Liver (tissue), 9 donors: ENCODE data around the gene ATP6V1G1. TPM values are rescaled to one million over a fixed set of nuclear protein-coding genes. Genes with fewer than 3 reads are reported as not detected.
"Not testable (repeated sequence)": the region's sequence is repeated elsewhere in the genome, so short reads cannot be mapped to it uniquely, and the experiment has no call there.

Experiments used
- DNase-seq: peaks from one replicate; pipeline ENCODE4 v3.0.0-alpha.2; 2017; ENCODE audit warnings: low spot score
- H3K27ac ChIP-seq, 2 donors: one replicate each; pipeline ENCODE4 v1.7.0; 2013; ENCODE audit warnings: inconsistent platforms in 2 of 2, low read length in 2 of 2, control low read depth in 1 of 2, low read depth in 1 of 2, mild to moderate bottlenecking in 1 of 2
- H3K27me3 ChIP-seq, 4 donors: one replicate each; pipeline versions ENCODE4 v1.6.1 to v1.7.0; 2013; ENCODE audit warnings: low read length in 3 of 4, inconsistent platforms in 1 of 4, mild to moderate bottlenecking in 1 of 4, moderate library complexity in 1 of 4; ENCODE audit not compliant: control insufficient read depth in 4 of 4, insufficient read depth in 4 of 4
- H3K36me3 ChIP-seq, 4 donors: one replicate each; pipeline versions ENCODE4 v1.6.1 to v1.7.0; 2013; ENCODE audit warnings: low read length in 3 of 4, mild to moderate bottlenecking in 3 of 4, low read depth in 1 of 4, moderate library complexity in 1 of 4; ENCODE audit not compliant: control insufficient read depth in 4 of 4, insufficient read depth in 3 of 4
- H3K4me1 ChIP-seq, 4 donors: one replicate each; pipeline versions ENCODE4 v1.6.1 to v1.7.0; 2013; ENCODE audit warnings: low read length in 3 of 4, mild to moderate bottlenecking in 3 of 4, moderate library complexity in 1 of 4; ENCODE audit not compliant: control insufficient read depth in 4 of 4, insufficient read depth in 4 of 4
- H3K4me3 ChIP-seq, 3 donors: one replicate each; pipeline versions ENCODE4 v1.6.1 to v1.7.0; 2013; ENCODE audit warnings: low read length in 3 of 3, control low read depth in 1 of 3, low read depth in 1 of 3, mild to moderate bottlenecking in 1 of 3
- H3K9ac ChIP-seq, 2 donors: one replicate each; pipeline ENCODE4 v1.7.0; 2013; ENCODE audit warnings: low read length in 2 of 2, mild to moderate bottlenecking in 2 of 2, moderate library complexity in 2 of 2, control low read depth in 1 of 2, low read depth in 1 of 2
- H3K9me3 ChIP-seq, 4 donors: one replicate each; pipeline versions ENCODE4 v1.6.1 to v1.7.0; 2013; ENCODE audit warnings: low read length in 3 of 4; ENCODE audit not compliant: control insufficient read depth in 4 of 4
- EGR1 ChIP-seq, 2 donors: IDR thresholded peaks; 2 replicates each; pipeline ENCODE4 v1.6.1; 2016 to 2018; ENCODE audit warnings: antibody characterized with exemption in 2 of 2, low read depth in 2 of 2
- GABPA ChIP-seq, 2 donors: IDR thresholded peaks in 1 of 2; conservative IDR thresholded peaks in 1 of 2; 2 replicates each; pipeline ENCODE4 v1.6.1; 2016; ENCODE audit warnings: antibody characterized with exemption in 2 of 2, mild to moderate bottlenecking in 1 of 2, moderate library complexity in 1 of 2
- HNF4A ChIP-seq, 2 donors: conservative IDR thresholded peaks; 2 replicates each; pipeline ENCODE4 v1.6.1; 2016; ENCODE audit warnings: antibody characterized with exemption in 2 of 2, mild to moderate bottlenecking in 2 of 2
- JUND ChIP-seq, 2 donors: IDR thresholded peaks; 2 replicates each; pipeline ENCODE4 v1.6.1; 2016; ENCODE audit warnings: antibody characterized with exemption in 2 of 2
- MAX ChIP-seq: IDR thresholded peaks from 2 replicates; pipeline ENCODE4 v1.6.1; 2016; ENCODE audit warnings: antibody characterized with exemption
- NR2F2 ChIP-seq: IDR thresholded peaks from 2 replicates; pipeline ENCODE4 v1.6.1; 2016; ENCODE audit warnings: antibody characterized with exemption
- YY1 ChIP-seq: IDR thresholded peaks from 2 replicates; pipeline ENCODE4 v1.6.1; 2016; ENCODE audit warnings: antibody characterized with exemption, mild to moderate bottlenecking
- ZBTB33 ChIP-seq: IDR thresholded peaks from 2 replicates; pipeline ENCODE4 v1.6.1; 2016; ENCODE audit warnings: antibody characterized with exemption
- WGBS: extraction: QIAGEN DNeasy Blood & Tissue Kit; methylation state at CpG from one replicate; pipeline ENCODE4 v1.1.7; 2013; 5-methylcytosine and 5-hydroxymethylcytosine counted together
- polyA plus RNA-seq, 2 donors: library from polyadenylated mRNA; stranded (reverse) in 1 of 2; unstranded in 1 of 2; fragments of 200-250 nt in 1 of 2; fragments of >200 nt in 1 of 2; fragmentation: Nextera tagmentation in 1 of 2; extraction: Ambion mirVana in 1 of 2; gene quantifications; one replicate each; pipeline versions ENCODE4 v1.2.1 to v1.2.3, GENCODE V29; 2013 to 2015
- total RNA-seq, 2 donors: library from RNA; depleted of rRNA; stranded (reverse); fragments of >200 nt; gene quantifications; one replicate each; pipeline ENCODE4 v1.2.3, GENCODE V29; 2014
- TF ChIP-seq, protein P1 (sequence below): IDR thresholded peaks from 2 replicates; pipeline ENCODE4 v1.6.1; 2016; ENCODE audit warnings: antibody characterized with exemption, mild to moderate bottlenecking
- TF ChIP-seq, protein P2 (sequence below): IDR thresholded peaks from 2 replicates; pipeline ENCODE4 v1.6.1; 2016; ENCODE audit warnings: antibody characterized with exemption
- donor health status: healthy.
- donor health status: healthy.
- donor health status: healthy.
- donor health status: healthy.
- donor health status: healthy.

Gene ATP6V1G1
- total and polyA plus RNA-seq, 4 donors: 41.4 to 152 (median 75.7) TPM

DNA sequence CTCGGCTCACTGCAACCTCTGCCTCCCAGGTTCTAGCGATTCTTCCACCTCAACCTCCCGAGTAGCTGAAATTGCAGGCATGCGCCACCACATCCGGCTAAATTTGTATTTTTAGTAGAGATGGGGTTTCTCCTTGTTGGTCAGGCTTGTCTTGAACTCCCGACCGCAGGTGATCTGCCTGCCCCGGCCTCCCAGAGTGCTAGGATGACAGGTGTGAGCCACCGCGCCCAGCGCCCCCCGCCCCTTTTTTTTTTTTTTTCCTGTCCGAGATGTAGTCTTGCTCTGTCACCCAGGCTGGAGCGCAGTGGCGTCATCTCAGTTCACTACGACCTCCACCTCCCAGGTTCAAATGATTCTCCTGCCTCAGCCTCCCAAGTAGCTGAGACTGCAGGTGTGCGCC is 6.6 kb downstream of the ATP6V1G1 start:
- H3K36me3 ChIP-seq: peaks cover 19 to 41% (median 29%) of the 10 kb centered on the region in 4 donors
- H3K9ac ChIP-seq: no peak overlapping the region
- H3K4me3 ChIP-seq: no peak overlapping the region
- H3K9me3 ChIP-seq: no peaks in the 10 kb centered on the region
- no peaks in the 10 kb centered on the region for H3K27me3 ChIP-seq
- DNase-seq: no peak
- 98% methylated on average over 17 of the region's 17 CpGs for WGBS
- no peak overlapping the region for H3K27ac ChIP-seq
- TF ChIP-seq YY1: no peak
- no peak for TF ChIP-seq HNF4A (conservative IDR thresholded peaks at IDR 0.05)
- no peak for TF ChIP-seq MAX
- no peak for TF ChIP-seq GABPA (IDR thresholded peaks at IDR 0.05 in 1 of 2, conservative IDR thresholded peaks at IDR 0.05 in 1 of 2)
- TF ChIP-seq JUND (IDR thresholded peaks at IDR 0.05): no peak
- TF ChIP-seq NR2F2: no peak
- TF ChIP-seq ZBTB33: no peak
- TF ChIP-seq, protein P1, sequence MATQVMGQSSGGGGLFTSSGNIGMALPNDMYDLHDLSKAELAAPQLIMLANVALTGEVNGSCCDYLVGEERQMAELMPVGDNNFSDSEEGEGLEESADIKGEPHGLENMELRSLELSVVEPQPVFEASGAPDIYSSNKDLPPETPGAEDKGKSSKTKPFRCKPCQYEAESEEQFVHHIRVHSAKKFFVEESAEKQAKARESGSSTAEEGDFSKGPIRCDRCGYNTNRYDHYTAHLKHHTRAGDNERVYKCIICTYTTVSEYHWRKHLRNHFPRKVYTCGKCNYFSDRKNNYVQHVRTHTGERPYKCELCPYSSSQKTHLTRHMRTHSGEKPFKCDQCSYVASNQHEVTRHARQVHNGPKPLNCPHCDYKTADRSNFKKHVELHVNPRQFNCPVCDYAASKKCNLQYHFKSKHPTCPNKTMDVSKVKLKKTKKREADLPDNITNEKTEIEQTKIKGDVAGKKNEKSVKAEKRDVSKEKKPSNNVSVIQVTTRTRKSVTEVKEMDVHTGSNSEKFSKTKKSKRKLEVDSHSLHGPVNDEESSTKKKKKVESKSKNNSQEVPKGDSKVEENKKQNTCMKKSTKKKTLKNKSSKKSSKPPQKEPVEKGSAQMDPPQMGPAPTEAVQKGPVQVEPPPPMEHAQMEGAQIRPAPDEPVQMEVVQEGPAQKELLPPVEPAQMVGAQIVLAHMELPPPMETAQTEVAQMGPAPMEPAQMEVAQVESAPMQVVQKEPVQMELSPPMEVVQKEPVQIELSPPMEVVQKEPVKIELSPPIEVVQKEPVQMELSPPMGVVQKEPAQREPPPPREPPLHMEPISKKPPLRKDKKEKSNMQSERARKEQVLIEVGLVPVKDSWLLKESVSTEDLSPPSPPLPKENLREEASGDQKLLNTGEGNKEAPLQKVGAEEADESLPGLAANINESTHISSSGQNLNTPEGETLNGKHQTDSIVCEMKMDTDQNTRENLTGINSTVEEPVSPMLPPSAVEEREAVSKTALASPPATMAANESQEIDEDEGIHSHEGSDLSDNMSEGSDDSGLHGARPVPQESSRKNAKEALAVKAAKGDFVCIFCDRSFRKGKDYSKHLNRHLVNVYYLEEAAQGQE: no peak
- TF ChIP-seq EGR1 (IDR thresholded peaks at IDR 0.05; ENCODE audit: low read depth in 2 of 2): no peak
- TF ChIP-seq, protein P2, sequence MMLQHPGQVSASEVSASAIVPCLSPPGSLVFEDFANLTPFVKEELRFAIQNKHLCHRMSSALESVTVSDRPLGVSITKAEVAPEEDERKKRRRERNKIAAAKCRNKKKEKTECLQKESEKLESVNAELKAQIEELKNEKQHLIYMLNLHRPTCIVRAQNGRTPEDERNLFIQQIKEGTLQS: no peak
- H3K4me1 ChIP-seq: peaks cover 5 to 32% (median 27%) of the 10 kb centered on the region in 4 donors

- peaks cover 6 to 24% (median 19%) of the 10 kb centered on the region in 4 donors for H3K36me3 ChIP-seq
- H3K9me3 ChIP-seq, H3K27ac ChIP-seq, DNase-seq, H3K27me3 ChIP-seq, H3K9ac ChIP-seq, H3K4me3 ChIP-seq: not testable (repeated sequence)
- H3K4me1 ChIP-seq: peaks cover 0 to 13% (median 0%) of the 10 kb centered on the region in 4 donors
- WGBS: 97% methylated on average over 9 of the region's 9 CpGs
Measured at GRCh38 chr9:114600502-114601248, 13.1 kb downstream of the ATP6V1G1 start.

- Histone ChIP-seq H3K27ac (peak overlapping the region; percentile 36 to 48), H3K4me1 (peaks cover 3 to 23% (median 5%) of the 10 kb centered on the region in 4 donors), H3K36me3 (peaks cover 5 to 21% (median 17%) of the 10 kb centered on the region in 4 donors)
- not testable (repeated sequence) for H3K9ac ChIP-seq, H3K27me3 ChIP-seq, DNase-seq, H3K4me3 ChIP-seq, H3K9me3 ChIP-seq
- 96% methylated on average over 2 of the region's 2 CpGs for WGBS
Measured at GRCh38 chr9:114601787-114602186, 14.2 kb downstream of the ATP6V1G1 start.
